HG02938 (cell line): Measurements from ENCODE around the gene YIPF2.
"Not testable (repeated sequence)": the region's sequence is repeated elsewhere in the genome, so short reads cannot be mapped to it uniquely, and the experiment has no call there.

ENCODE experiments used
- ATAC-seq: cut with Tn5 transposase; IDR thresholded peaks from one replicate; pipeline ENCODE4 v1.9.1; 2021; ENCODE audit warnings: mild to moderate bottlenecking, moderate library complexity; ENCODE audit not compliant: unreplicated experiment

Gene YIPF2

DNA sequence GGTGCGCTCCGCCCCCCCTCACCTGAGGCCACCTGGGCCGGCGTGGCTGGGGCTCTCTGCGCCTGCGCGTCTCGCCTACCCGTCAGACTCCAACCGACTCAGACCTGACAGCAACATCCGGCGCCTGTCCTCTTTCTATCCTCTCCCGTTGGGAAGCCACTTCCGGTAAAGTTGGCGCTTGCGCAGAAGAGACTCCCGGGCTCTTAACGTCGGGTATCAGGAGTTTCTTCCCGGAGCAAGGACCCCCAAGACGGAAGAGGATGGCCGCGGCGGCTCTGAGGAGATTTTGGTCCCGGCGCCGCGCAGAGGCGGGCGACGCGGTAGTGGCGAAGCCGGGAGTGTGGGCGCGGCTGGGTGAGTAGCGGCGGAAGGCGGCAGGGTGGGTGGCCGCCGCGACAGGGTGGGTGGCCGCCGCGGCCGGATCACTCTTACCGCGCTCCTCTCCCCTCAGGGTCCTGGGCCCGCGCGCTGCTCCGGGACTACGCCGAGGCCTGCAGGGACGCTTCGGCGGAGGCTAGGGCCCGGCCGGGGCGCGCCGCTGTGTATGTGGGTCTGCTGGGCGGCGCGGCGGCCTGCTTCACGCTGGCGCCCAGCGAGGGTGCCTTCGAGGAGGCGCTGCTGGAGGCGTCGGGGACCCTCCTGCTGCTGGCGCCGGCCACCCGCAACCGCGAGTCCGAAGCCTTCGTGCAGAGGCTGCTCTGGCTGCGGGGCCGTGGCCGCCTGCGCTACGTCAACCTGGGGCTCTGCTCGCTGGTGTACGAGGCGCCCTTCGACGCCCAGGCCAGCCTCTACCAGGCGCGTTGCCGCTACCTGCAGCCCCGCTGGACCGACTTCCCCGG is at the start of gene YIPF2, which contains the start of gene TIMM29:
YIPF2 (minus strand) TSS at position 77 of the 839 bp plus-strand sequence. CDS start 229 bp downstream, outside the sequence.
TIMM29 (plus strand) TSS at position 249 of the 839 bp plus-strand sequence; CDS start at position 261, 12 bp downstream.
- ATAC-seq, result peak; percentile 76

DNA sequence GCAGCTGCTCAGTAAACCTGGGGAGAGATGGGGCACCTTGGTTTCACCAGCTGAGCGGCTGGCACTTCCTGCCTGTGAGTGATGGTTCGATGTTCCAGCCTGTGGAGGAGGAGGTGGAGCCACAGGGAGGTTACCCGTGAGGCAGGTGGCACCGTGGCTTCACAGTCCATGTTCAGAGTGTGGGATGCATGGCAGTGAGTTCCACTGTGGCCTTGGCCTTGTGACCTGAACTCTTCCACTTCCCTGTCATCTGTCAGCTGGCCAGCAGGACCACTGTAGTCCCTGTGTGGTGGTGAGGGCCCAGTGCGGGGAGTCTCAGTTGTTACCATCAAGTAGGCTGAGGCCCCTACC is 49.3 kb upstream of the YIPF2 start:
- ATAC-seq, result no peak

DNA sequence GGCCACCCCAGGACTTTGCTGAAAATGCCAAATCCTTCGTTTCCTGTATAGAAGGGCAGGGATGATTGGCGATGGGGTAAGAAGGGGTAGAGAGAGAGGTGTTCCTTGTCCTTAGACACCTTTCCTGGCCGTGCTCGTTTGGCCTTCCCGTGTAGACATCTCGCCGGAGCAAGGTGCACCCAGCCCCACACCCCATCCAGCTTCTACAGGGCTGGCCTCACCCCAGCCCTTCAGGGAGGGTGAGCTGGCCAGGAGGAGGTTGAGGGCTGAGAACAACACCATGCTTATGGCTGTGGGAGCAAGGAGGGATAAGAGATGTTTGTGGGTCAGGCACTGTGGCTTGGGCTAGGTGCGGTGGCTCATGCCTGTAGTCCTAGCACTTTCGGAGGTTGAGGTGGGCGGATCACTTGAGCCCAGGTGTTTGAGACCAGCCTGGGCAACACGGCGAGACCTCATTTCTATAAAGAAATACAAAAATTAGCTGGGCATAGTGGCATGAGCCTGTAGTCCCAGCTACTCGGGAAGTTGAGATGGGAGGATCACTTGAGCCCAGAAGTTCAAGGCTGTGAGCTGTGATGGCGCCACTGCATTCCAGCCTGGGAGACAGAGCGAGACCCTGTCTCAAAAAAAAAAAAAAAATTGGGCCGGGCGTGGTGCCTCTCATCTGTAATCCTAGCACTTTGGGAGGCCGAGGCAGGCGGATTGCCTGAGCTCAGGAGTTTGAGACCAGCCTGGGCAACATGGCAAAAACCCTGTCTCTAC is 47.9 kb upstream of the YIPF2 start:
- ATAC-seq, result no peak

DNA sequence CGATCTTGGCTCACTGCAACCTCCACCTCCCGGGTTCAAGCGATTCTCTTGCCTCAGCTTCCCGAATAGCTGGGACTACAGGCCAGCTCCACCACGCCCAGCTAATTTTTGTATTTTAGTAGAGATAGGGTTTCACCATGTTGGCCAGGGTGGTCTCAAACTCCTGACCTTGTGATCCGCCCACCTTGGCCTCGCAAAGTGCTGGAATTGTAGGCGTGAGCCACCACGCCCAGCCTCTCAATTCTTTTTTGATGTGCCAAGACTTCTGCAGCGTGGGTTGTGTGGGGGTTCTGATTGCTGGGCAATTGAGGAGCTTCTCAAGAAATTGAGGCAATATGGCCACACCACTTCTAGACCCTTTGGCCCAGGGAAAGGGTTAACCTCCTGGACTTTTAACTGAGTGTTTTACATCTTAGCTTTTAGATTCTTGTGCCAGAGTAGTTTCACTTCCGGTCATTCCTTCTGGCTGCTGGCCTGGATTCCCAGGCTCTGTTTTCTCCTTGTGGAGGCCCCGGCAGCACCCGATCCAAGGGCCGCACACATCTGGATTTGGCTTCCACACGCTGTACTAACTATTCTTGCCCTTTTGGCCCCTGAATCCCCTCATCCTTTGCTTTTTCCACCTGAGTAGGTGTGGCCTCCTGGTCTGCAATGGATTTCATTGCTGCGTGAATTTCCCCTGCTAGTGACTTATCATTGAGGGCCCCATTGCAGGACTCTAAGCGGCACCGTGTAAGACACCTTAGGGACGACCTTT is 47.1 kb upstream of the YIPF2 start:
- ATAC-seq, result no peak

DNA sequence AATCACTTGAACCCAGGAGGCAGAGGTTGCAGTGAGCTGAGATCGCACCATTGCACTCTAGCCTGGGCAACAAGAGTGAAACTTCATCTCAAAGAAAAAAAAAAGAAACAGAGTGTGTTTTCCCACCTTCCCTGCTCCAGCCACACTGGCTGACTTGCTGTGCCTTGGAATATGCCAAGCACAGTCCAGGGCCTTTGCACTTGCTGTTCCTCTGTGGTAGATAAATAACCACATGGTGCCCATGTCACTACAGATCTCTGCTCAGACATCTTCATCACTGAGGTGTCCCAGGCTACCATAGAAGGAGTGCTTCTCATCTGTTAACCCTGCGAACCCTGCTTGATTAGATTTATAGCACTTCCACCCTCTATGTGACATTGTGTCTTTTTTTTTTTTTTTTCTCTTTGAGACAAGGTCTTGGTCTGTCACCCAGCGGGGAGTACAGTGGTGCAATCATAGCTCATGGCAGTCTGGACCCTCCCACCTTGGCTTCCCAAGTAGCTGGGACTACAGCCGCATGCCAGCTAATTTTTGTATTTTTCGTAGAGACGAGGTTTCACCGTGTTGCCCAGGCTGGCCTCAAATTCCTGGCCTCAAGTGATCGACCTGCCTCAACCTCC is 42.8 kb upstream of the YIPF2 start:
- ATAC-seq, result no peak

DNA sequence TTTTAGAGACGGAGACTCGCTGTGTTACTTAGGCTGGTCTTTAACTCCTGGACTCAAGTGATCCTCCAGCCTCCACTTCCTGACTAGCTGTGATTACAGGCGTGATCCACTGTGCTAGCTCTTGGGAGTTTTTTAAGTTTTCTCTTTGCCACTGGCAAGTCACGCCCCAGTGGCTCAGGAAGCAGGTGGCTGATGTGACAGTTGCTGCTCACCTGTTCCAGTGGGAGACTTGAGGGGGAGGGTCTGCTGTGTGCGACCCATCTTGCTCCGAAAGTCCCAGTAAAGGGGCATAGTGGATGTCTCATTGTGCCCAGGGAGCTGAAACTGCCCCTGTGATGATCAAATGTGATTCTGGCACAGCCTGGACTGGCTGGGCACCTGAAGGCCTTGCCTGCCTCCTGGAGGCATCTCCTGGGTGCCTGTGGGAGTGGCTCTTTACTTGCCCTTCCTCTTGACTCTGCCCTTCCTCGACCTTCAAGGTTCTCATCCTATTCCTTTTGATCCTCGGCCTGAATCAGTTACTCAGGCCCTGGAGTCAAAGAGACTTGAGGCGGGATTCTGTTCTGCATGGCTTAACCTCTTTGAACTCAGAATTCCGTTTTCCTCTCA is 40.2 kb upstream of the YIPF2 start:
- no peak for ATAC-seq

DNA sequence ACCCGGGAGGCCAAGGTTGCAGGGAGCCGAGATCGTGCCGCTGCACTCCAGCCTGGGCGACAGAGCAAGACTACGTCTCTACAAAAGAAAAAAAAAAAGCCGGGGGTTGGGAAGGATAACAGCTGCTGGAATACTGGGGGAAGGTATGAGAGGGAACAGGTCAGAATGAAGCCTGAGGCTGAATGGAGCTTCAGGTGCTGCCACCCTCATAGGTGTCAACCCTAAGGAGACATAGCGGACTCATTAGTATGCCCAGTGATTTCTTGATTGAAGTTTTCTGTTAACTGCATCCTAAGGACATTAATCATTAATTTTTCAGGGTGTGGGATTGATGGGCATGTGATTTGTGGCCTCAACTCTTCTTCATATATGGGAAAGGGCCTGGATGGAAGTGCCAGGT is 38.4 kb upstream of the YIPF2 start:
- ATAC-seq, result no peak

DNA sequence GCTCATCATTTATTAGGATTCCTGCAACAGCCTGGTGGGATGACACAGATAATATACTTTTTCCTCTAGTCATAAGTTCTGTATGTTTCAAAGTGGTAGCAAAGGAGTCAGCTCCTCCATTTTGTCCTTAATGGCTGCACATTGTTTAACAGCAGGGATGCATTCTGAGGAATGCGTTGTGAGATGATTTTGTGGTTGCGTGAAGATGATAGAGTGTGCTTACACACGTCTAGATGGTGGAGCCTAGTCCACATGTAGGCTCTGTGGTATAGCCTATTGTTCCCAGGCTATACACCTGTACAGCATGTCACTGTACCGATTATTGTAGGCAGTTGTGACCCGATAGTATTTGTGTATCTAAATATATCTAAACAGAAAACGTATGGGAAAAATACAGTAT is 37.0 kb upstream of the YIPF2 start:
- ATAC-seq, result no peak

DNA sequence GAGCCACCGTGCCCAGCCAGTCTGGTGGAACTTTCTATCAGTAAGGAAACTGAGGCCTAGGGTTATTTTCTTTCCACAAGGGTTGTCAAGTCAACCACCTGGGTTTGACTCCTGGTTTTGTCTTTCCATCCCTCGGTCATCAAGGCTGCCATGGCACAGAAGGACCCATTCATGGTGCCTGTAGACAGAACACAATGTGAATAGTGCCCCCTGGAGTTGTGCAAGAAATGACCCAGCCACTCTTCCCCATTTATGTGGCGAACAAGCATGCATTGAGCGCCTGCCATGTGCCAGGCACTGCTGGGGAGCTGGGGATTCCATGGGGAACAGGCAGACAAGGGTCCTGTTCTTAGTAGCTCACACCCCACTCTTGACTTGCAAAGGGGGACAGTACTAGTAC is 36.5 kb upstream of the YIPF2 start:
- no peak for ATAC-seq

DNA sequence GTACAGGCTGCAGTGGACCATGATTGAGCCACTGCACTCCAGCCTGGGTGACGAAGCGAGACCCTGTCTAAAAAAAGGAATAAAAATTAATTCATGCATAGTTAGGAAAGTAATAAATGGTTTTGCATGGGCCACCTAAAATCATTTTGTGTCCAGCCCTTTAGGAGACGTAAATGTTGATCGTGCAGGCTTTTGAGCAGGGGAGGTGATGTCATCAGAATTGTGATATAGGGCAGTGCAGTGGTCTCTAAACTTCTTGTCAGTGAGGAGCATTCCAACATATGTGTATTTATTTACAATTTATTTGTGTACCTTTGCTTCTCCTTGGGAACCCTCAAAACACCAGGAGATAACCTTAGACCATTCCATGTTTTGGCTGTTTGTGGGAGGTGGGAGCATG is 35.4 kb upstream of the YIPF2 start:
- no peak for ATAC-seq

DNA sequence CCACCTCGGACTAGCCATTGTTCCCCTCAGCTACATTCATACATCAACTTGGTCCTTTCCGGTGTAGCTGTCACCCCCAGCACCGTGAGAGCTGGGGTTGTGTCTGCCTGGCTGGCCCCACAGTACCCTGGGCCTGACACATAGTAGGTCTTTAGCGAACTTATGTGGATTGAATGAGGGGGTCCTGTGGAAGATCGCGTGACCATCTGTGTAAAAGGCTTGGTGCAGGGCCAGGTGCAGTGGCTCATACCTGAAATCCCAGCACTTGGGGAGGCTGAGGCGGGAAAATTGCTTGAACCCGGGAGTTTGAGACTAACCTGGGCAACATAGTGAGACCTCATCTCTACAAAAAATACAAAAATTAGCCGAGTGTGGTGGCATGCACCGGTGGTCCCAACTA is 34.4 kb upstream of the YIPF2 start:
- ATAC-seq, result no peak

DNA sequence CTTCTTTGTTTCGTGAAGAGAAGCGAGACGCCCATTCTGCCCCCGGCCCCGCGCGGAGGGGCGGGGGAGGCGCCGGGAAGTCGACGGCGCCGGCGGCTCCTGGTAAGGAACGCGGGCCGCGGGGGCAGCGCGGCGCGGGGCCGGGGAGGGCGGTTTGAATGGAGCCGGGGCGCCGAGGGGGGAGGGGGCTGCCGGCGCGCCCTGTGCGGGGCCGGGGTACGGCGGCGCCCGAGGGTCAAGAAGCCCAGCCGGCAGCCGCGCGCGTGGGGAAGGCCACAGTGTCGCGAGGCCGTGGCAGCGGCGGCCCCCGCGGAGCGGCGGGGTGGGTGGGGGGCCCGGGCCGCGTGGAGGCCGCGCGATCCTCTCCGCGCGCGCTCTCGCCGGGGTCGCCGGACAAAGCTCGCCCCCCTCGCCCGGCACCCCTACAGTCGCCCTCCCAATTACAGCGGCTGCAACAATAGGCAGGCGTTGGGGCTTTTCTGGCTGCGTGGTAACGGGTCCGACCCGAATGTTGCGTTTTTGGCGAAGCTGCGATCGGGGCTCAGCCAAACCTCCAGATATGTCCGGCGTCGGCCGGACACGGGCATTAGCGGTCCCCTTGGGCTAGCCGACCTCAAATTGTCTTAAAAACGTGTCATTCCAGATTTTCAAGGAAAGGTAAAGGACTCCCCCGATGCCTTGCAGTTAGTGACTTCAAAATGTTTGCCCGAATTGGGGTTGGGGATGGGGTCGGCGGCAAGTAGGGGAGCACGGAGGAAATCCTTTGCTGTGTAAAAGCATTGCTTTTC is 32.8 kb upstream of the YIPF2 start:
- peak; percentile 32 for ATAC-seq

DNA sequence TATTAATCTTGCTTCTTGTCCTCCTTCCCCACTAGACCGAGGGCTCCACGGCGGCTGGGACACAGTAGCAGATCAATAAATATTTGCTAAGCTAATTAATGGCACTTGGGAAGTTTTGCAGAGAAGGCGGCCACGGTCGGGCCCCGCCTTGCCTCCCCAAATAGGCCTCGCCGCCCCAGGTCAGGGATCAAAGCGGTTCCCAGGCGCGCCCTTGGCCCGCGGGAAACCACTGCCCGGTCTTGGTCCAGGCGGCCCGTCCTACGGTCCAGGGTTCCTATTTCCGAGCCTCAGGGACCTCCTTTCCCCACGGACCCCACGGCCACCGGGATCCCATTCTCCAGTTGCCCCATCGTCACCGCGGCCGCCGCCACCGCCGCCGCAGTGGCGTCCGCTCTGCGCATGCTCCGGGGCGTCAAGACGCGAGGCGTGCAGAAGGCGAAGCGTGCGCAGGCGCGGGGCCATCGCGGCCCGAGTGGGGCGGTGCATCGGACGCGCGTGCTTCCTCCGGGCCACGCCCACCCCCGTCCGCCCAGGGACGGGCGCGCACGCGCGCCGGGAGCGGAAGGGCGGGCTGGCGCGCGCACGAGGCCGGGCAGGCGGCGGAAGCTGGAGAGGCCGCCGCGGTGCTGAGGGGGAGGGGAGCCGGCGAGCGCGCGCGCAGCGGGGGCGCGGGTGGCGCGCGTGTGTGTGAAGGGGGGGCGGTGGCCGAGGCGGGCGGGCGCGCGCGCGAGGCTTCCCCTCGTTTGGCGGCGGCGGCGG is 32.1 kb upstream of the YIPF2 start, which contains the start of gene SMARCA4:
SMARCA4 (plus strand) TSS at position 717 of the 759 bp plus-strand sequence. CDS start 23,122 bp downstream, outside the sequence.
- peak; percentile 62 for ATAC-seq

DNA sequence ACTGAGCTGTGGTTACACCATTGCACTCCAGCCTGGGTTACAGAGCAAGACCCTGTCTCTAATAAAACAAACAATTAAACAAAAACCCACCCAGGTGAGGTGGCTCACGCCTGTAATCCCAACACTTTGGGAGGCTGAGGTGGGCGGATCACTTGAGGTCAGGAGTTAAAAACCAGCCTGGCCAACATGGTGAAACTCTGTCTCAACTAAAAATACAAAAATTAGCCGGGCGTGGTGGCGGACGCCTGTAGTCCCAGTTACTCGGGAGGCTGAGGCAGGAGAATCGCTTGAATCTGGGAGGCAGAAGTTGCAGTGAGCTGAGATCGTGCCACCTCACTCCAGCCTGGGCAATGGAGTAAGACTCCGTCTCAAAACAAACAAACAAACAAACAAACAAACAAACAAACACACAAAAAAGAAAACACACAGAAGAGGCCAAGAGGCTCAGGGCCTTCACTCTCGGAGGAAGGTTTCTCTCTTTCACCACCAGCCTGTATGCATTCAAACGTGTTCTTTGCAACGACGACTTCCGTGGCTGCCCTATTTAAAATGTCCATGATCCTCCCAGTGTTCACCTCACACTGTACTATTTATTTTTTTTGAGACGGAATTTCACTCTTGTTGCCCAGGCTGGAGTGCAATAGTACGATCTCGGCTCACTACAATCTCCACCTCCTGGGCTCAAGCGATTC is 31.0 kb upstream of the YIPF2 start:
- ATAC-seq, result not testable (repeated sequence)

DNA sequence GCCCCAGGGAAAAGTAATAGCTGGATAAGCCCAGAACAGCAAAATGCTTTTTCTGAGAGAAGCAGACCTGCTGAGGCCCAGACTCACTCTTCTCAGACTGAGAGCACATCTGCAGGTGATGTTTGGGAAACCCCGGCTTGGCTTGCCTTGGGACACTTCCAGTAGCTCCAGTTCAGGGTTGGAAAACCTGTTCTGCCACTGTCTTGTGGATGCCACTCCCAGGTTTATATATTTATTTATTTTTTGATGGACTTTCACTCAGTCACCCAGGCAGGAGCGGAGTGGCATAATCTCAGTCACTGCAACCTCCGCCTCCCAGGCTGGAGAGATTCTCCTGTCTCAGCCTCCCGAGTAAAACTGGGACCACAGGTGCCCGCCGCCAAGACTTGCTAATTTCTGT is 24.4 kb upstream of the YIPF2 start:
- no peak for ATAC-seq

DNA sequence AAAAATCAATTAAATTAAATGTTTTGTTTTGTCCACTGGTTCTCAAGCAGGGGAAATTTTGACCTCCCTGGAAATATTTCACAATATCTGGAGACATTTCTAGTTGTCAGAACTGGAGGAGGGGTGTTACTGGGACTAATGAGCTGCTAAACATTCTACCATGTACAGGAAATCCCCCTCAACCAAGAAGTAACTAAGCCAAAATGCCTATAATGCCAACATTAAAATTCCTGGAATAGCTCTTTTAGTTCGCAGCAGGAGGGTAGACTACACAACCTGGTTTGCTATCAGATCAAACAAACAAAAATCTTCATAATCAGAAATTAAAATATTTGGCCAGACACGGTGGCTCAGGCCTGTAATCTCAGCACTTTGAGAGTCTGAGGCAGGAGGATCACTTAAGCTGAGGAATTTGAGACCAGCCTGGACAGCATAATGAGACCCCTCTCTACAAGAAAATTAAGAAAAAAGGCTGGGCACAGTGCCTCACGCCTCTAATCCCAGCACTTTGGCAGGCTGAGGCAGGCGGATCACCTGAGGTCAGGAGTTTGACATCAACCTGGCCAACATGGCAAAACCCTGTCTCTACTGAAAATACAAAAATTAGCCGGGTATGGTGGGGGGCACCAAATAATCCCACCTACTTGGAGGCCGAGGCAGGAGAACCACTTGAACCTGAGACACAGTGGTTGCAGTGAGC is 18.7 kb upstream of the YIPF2 start:
- ATAC-seq, result no peak

DNA sequence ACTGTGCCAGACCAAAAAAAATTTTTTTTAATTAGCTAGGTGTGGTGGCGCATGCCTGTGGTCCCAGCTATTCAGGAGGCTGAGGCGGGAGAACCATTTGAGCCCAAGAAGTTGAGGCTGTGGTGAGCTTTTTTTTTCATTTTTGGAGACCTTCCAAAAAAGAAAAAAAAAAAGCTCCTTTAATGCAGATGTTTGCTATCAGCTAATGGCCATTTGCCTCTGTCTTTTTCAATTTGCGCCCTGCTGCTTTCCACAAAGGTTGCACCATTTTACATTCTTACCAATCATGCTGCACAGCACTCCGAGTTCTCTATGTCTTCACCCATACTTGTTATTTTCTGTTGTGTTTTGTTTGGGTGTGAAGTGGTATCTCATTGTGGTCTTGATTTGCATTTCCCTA is 16.8 kb upstream of the YIPF2 start:
- no peak for ATAC-seq

DNA sequence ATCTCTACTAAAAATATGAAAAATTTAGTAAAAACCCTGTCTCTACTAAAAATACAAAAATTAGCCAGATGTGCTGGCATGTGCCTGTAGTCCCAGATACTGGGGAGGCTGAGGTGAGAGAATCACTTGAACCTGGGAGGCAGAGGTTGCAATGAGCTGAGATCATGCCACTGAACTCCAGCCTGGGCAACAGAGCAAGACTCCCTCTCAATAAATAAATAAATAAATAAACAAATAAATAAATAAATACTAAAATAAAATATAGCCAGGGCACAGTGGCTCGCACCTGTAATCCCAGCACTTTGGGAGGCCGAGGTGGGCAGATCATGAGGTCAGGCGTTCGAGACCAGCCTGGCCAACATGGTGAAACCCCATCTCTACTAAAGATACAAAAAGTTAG is 15.0 kb upstream of the YIPF2 start:
- not testable (repeated sequence) for ATAC-seq
